Left ventricle myocardium superior (tissue), 1 donor: ENCODE results near the gene NIT1. TPM values are rescaled to one million over a fixed set of nuclear protein-coding genes. Genes with fewer than 3 reads are reported as not detected.
A peak's percentile ranks its signal among the peaks of the same experiment; 100 is the strongest.

ENCODE experiments used
- ATAC-seq: fragments of 200-7000 bp; cut with Tn5 transposase; one replicate; pipeline ENCODE4 v1.9.1; 2020; ENCODE audit warnings: mild to moderate bottlenecking, moderate library complexity
- DNase-seq: peaks from one replicate; pipeline ENCODE4 v3.0.0-alpha.2; 2020
- intact Hi-C: fragments of 100-400 bp; cut with micrococcal nuclease; formaldehyde crosslinking; loops from one replicate; pipeline ENCODE4 v1.11.0; 2022
- long read RNA-seq: library from polyadenylated mRNA; unstranded; transcript quantifications from one replicate; pipeline ENCODE4 v2.0.0, GENCODE V29; 2021
- total RNA-seq: library from RNA; stranded (reverse); fragmentation: NEBNext Ultra II Directional; extraction: Animal tissue kit (Norgen Biotek cat#: 25700); gene quantifications from one replicate; pipeline ENCODE4 v1.2.1, GENCODE V29; 2021
- donor health status: DM: no; HTN: yes; CAD: no; lungs with severe emphysema.

The NIT1 gene, protein sequence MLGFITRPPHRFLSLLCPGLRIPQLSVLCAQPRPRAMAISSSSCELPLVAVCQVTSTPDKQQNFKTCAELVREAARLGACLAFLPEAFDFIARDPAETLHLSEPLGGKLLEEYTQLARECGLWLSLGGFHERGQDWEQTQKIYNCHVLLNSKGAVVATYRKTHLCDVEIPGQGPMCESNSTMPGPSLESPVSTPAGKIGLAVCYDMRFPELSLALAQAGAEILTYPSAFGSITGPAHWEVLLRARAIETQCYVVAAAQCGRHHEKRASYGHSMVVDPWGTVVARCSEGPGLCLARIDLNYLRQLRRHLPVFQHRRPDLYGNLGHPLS
- total RNA-seq: 33.0 TPM
- long read RNA-seq, transcript NIT1-203 (7 exons, 1,362 nt): major isoform, 25 of 42 reads
- long read RNA-seq, partial matches to known transcripts: 1 of 42 reads
- long read RNA-seq, other reads (novel, unspliced or antisense): 13 of 42 reads

DNA sequence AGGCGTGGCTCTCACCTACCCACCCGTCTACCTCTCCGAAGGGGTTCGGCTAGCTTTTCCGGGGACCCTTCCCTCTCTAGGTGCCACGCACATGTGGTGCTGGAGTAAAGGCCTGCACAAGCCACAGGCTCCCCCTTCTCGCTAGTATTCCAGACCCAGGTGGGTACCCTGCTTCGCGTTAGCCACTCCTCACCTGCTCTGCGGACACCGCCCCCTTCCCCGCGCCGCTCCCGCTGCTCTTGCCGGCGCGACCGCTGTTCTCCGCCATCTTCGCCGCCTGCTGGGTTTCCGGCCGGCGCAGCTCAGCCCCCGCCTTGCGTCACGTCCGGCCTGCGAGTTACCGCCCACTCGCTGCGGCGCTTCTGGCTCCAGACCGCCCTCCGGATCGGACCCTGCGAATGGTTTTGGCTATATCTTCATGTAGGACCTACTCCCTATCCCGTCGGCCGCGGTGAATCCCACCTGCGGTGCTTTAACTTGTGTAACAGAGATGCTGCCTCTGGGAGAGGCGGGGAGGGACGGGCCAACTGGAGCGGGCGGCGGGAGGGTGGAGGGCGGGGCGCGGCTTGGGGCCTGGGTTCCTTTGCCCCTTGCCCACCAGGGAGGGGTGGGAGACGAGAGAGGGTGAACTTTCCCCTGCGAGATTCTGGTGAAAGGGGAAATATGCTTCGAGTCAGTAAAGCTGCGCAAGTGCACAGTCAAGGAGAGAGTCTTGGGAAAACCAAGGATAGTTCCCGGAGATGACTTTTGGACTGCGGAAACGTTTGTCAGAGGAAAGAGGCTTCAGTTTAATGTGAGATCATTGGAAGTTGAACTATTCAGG lies at the start of gene NIT1, which contains the start of gene PFDN2:
Gene NIT1, plus strand, starts transcription at position 347 of the 823 bp plus-strand sequence. Its CDS starts 72 bp downstream, at position 419.
Gene PFDN2, minus strand, starts transcription at position 279 of the 823 bp plus-strand sequence. Its CDS starts 11 bp downstream, at position 268.
- intact Hi-C loops: no loop called here
- peak; percentile 92 for DNase-seq
- ATAC-seq: peak; percentile 92

DNA sequence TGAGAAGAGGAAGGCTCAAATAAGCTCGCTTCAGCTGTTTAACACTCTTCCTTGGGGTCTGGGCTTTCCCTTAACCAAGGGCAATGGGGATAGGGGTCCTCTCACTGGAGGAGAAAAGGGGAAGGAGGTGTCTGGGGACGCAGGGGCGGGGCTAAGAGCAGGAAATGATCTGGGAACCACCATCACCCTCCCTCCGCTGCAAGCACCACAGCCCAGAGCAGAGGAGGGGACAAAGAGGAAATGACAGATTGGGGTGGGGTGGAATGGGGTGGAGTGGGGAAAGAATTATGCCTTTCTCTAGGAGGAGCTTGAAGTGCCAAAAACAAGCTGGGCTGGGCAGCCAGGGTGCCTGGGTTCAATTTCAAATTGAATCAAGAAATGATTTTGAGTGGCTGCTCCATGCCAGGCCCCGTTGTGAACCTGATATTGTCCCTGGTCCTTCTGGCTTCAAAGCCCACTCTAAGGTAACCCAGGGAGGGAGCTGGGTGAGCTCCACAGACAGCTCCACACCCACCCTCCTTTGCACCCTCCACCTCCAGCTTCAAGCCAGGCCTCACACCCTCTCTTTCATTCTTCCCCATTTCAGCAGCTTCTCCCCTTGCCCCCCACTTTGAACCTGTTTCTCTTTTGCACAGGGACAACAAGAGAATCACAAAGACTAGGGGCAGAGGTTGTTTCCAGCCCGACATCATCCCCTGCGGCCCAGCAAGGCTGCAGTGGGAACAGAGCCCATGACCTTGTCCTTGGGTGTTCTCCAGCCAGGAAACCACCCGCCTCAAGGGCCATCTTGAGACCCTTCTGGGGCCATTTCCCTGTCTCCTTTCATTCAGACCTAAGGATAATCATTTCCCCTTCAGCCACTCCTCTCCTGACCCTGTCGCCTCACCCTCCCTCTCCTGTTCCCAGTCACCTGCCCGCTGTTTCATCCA lies 49.3 kb upstream of the NIT1 start:
- DNase-seq: peak; percentile 70
- ATAC-seq: peak; percentile 82
- intact Hi-C loops: no loop called here

DNA sequence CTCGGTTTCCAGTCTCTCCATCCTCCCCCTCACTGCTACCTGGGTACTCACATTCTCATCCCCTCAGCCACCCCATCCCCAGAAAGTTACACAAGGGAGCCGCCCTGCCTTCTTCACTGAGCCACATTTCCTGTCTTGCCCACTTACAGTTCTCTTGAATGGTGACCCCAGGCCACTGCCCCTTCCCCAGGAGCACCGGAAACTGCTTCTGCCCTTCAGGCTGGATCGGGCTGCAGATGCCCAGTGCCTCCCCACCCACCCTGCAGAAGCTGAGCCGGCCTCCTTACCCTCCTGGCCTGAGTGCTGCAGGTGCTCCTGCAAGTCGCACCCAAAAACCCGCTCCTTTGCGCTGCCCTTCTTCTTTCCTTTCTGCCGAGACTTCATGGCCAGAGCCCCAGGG lies 48.7 kb upstream of the NIT1 start:
- no peak for DNase-seq
- intact Hi-C loops: no loop called here
- no peak for ATAC-seq

DNA sequence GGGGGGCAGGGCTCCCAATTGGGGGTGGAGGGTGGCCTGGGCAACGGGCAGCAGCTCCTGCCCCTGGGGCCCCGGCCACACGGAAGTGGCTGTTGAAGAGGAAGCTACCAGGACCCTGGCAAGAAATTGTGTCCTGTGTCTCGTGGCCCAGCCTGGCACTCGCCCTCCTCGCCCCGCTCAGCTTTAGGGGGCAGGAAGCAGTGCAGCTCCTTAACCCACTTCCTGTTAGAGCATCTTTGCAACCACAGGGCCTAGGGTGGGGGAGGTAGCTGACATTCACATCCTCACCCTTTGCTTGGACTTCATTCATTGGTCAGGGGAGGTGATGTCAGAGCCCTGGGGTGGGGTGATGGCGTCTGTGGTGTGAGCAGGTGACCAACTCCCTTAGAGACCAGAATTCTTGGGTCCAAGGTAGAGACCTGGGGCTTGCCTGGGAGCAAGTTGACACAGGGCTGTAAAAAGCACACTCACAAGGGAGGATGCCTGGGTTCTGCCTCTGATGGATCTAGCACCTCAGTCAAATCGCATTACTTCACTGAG lies 48.1 kb upstream of the NIT1 start, which contains the start of gene ARHGAP30:
Gene ARHGAP30, minus strand, starts transcription at position 161 of the 540 bp plus-strand sequence. CDS start 267 bp downstream, outside the sequence.
- peak; percentile 73 for ATAC-seq
- DNase-seq: peak; percentile 76
- intact Hi-C loops: no loop called here

DNA sequence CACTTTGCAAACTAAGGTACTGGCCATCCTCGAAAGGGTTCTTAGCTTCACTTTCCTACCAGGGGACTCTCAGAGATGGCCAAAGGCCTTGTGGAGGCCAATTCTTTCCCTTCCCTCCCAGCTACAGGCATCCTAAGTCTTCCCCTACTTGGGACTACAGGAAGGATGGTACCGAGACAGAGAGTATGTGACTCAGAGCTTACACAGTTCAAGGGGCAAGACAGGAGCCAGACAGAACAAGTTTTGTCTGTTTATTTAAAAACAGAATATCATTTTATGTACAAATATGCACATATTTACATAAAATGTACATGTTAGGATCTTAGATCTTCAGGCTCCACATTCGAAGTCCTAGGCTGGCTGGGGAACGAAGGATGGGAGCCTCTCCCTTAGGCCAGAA lies 47.1 kb upstream of the NIT1 start:
- DNase-seq: no peak
- ATAC-seq: no peak
- intact Hi-C loops: no loop called here

DNA sequence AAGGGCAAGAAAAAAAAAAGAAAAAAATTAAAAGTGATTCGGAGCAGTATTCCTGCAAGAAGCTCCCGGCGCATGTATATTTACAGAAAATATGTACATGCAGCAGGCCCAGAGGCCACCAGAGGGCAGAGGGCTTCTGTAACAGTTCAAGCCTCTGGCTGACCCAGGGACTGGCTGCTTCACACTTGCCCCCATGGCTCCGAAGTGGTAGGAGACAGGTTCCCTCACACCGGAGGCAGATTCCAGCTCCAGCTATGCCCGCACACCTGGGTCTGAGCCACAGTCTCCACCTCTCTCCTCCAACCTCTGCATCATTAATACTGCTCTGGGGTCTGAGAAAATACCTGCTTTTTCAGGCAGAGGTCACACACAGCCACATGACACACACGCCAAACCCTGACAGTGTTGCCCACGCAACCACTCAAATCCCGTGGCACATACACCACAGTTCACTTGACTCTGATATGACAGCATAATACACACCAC lies 46.0 kb upstream of the NIT1 start:
- ATAC-seq: peak; percentile 44
- peak; percentile 74 for DNase-seq
- intact Hi-C loops: no loop called here

DNA sequence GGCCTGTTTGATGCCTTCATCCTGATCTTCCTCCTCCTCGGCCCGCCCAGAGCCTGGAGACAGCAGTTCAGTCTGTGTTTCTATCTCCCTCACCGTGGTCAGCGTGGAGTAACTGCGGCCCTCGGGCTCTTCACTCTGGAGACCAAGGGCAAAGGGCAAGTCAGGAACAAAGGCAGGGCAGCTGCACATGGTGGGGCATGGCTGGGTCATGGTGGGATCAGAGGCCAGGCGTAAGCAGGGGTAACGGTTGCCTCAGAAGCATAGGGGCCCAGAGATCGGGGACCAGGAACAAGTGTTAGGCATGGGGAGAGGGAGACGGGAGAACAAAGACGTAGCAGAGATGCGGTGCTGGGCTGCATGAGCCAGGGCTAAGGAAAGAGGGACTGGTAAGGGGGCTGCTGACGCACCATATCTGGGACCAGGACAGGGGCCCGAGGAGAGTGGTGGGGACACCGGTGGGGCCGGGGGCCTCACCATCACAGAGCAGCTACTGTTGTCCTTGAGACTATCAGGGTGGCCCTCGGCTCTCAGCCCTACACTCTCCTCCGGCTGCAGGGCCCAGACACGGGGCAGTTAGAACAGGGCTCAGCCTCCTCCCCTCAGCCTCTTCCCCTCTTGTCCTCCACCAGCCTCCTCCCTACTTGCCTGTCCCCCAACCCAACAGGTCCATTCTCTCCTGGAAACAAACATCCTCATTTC lies 45.0 kb upstream of the NIT1 start:
- ATAC-seq: no peak
- DNase-seq: no peak
- intact Hi-C loops: no loop called here

DNA sequence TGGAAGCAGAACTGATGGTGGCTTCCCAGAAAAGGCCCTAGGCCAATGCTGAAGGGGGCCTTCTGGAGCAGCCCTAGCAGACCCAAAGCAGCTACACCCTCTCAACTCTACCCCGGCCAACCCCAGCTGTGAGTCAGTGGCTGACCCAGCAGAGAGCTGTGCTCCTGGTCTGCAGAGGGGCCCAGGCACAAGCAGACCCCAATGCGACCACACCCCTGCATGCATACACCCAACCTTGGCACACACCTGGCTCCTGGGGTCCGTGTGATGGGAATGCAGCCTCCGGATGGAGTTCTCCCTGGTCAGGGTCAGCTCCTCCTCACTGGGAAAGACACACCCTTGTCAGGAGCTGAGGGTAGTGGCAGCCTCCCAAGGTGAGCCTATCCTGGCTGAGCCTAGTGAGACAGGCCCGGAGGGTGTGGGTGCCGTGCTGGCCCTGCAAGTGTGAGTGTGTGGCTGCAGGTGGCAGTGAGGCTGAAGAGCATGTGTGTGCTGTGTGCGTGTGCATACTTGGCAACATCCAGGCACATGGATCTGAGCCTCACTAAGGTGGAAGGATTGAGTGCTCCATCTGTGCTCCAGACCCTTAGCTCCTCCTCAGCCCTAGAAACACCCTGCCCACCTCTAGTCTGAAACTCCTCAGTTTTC lies 44.3 kb upstream of the NIT1 start:
- intact Hi-C loops: no loop called here
- DNase-seq (no peak), ATAC-seq (no peak)

DNA sequence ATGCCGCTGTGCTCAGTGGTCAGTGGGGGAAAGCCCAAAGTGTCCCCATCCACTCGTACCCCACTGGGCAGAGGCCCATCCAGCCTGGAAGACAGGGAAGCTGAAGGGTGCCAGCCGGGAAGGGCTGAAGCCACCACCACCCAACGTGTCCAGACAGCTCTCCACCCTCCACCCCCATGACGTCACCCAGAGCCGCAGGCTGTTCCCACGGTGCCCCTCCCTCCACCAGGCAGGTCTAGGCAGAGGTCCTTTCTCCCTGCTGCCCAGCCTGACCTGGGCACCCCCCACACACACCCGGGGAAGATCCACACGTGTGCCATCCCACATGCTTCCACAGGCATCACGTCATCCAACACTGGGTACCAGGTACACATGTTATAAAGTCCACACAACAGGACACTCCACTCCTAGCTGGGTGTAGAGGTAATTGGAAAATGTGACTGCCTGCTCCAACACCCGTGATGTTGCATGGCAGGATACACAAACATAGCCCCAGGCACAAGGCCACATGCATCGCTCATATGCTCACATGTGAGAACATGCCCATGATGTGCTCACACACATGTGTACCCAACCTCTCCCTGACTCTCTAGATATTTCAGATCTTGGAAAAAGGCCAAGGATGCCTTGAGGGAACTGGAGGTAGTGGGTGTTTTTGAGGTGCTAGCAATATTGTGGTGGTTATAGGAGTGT lies 43.1 kb upstream of the NIT1 start:
- no peak for DNase-seq

DNA sequence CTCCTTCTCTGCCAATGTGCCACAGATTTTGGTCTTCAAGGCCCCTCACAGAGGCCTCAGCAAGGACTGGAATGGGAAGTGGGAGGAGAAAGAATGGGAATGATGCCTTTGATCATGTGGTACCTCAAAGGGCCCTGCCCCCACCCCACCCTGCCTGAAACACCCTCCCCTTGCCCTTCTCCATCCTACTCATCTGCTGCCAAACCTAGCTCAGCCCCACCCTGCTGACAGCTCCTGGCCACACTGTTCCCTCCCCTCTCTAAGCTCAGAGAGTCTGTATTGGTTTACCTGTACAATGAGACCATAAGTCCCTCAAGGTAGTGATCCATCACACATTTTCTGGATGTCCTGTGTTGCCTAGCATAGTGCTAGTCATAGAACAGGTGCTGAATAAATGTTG lies 41.5 kb upstream of the NIT1 start:
- ATAC-seq (no peak), DNase-seq (no peak)
- intact Hi-C loops: no loop called here

More for the DNA sequence above, 43.1 kb upstream of the NIT1 start:
- intact Hi-C loops: no loop called here
- ATAC-seq: no peak

DNA sequence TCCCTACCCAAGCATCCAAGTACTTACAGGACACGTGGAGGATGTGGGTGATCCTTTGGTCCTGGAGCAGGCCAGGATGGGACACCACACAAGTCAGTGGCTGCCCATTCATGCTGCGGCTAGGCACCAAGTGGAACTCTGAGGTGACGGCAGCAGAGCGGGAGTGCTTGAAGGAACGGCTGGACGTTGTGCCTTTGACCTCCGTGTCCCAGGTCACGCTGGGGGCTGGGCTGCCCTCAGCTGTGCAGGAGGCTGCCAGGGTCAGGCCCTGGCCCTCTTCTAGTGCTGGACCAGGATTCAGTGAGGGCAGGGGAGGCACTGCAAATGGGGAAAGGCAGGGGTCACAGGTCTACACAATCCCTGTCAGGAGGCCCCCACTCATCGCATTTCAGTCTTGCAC lies 40.5 kb upstream of the NIT1 start:
- ATAC-seq: no peak
- DNase-seq: no peak
- intact Hi-C loops: no loop called here

DNA sequence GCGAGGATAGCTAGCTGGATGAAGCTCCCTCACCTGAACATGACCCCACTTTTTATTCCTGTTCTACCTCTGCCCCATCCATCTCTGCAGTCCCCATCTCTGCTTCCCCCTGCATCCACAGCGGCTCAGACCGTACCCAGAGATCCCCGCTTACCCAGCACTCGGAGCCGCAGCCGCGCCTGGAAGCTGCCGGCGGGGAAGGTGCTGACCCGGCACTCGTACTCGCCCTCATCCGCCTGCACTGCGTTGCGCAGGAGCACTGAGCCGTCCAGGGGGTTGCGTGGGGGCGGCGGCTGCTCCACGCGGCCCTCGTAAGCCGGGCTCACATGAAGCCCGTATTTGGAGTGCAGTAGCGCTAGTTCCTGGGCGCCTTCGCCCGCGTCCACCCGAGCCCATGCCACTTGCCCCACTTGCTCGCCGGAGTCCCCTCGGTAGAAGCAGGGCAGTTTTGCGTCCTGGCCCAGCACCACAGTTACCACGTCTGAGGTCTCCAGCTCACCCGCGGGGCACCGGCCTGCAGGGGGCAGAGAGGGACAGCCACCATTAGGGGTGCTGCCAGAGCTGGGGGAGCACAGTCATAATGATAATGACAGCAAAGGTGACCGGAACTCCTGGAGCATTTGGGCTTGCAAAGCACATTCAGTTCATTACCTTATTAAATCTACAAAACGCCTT lies 38.3 kb upstream of the NIT1 start:
- ATAC-seq: no peak
- intact Hi-C loops: no loop called here
- DNase-seq: no peak

DNA sequence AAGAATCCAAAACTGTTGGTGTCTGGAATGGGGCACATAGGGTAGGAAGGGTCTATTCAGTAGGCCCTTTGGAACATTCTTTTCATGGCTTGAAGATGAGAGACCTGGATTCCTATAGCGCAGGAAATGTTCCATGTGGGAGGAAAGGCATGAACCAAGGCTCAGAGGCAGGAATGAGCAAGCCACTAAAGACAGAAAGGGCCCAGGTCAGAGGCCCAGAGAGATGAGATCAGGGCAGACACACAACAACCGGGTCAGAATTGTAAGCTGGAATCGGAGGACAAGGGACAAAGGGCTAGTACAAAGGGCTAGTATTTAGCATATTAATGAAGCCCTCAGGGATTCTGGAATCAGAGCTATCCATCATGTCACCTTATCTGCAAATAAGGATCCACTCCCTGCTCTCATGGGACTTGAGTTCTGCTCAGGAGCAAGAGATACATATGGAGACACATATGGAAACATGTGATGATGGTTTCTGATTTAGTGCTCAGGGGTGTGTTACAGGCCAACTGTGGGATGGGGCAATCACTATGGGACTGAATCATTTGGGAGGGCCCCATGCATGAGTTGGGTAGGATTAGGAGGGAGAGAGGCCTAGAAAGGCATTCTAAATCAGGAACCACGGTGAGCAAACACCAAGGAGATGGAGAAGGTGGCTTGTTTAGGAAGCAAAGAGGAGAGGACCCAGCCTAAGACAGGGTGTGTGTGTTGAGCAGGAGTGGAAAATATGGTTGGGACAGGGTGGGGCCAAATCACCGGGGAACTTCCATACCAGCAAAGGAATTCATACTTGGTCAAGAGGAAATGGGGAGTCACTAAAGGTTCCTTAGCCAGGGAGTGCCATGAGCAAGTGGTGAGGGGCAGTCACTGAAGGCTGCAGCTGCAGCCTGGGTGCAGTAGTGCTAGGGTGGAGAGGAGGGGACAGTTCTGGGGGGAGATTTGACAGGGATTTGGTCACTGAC lies 37.2 kb upstream of the NIT1 start:
- ATAC-seq: no peak
- intact Hi-C loops: no loop called here
- DNase-seq: no peak

DNA sequence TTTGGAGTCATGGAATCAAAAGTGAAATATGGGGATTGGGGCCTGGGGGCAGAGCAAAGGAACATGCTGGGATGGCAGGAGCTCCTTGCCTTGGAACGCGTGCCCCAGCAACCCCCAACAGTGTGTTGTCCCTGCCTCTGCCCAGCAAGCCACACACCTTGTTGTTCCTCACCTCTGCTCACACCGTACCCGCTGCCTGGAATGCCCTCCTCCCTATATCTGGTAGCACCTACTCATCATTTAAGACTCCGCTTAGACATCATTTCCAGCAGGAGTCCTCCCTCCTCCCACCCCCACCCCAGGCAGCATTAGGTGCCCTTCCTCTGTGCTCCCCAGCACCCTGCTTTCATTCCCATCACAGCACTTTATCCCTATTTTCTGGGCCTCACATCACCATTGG lies 36.4 kb upstream of the NIT1 start:
- no peak for ATAC-seq
- intact Hi-C loops: no loop called here
- DNase-seq: no peak

DNA sequence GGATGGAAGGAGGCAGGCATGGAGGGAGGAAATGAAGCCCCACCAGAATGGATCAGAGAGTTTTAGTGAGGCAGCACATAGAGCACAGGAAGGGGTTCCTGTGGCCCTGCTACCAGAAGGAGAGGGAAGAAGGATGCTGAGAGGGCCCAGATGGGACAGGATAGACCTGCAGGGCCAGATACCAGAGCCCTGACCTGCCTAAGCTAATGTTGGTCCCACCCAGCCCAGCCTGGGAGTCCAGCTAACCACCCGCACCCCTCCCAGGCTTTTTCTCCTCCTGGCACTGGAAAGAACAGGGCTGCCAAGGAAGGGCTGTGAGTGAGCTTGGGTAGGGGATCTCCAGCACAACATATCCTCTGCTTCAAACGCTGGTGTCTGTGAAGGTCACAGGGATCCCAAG lies 35.4 kb upstream of the NIT1 start:
- ATAC-seq (no peak), DNase-seq (no peak)
- intact Hi-C loops: no loop called here
